NCI-H69 (cell line): ENCODE data around the gene ATP11A.
"Not testable (repeated sequence)": the region's sequence is repeated elsewhere in the genome, so short reads cannot be mapped to it uniquely, and the experiment has no call there.

Source experiments
- DNase-seq: peaks from one replicate; lab custom pipeline; 2025; lab: John Stamatoyannopoulos, UW

The ATP11A gene

DNA sequence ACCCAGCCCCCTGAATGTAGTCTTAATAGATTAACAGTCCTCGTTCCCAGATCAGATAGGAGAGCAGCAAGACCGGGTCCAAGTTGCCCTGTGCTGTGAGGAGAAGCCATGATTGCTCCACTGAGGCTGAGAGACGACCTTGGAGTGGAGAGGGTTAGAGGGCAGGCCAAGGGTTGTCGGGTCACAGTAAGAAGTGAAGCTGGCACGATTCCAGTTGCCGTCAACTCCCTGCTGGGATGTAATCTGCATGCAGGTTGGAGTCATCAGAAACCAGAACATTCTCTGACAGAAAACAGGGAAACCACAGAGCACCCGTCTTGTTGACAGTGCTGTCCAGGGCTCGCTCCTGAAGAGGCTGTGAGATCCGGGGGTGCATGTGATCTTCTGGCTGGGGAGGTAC, 19.0 kb upstream of the ATP11A start:
- DNase-seq: peak; percentile 33

GRCh38 chr13:112671359-112671758, 18.5 kb upstream of the ATP11A start:
- peak; percentile 58 for DNase-seq

GRCh38 chr13:112672651-112673284, 17.1 kb upstream of the ATP11A start:
- no peak for DNase-seq

- peak; percentile 78 for DNase-seq
Observed at GRCh38 chr13:112674412-112675365, 15.1 kb upstream of the ATP11A start.

- peak; percentile 69 for DNase-seq
Observed at GRCh38 chr13:112675366-112675756, 14.5 kb upstream of the ATP11A start.

- not testable (repeated sequence) for DNase-seq
Observed at GRCh38 chr13:112677421-112677962, 12.3 kb upstream of the ATP11A start.

- DNase-seq: no peak
Observed at GRCh38 chr13:112679381-112679780, 10.5 kb upstream of the ATP11A start.

DNA sequence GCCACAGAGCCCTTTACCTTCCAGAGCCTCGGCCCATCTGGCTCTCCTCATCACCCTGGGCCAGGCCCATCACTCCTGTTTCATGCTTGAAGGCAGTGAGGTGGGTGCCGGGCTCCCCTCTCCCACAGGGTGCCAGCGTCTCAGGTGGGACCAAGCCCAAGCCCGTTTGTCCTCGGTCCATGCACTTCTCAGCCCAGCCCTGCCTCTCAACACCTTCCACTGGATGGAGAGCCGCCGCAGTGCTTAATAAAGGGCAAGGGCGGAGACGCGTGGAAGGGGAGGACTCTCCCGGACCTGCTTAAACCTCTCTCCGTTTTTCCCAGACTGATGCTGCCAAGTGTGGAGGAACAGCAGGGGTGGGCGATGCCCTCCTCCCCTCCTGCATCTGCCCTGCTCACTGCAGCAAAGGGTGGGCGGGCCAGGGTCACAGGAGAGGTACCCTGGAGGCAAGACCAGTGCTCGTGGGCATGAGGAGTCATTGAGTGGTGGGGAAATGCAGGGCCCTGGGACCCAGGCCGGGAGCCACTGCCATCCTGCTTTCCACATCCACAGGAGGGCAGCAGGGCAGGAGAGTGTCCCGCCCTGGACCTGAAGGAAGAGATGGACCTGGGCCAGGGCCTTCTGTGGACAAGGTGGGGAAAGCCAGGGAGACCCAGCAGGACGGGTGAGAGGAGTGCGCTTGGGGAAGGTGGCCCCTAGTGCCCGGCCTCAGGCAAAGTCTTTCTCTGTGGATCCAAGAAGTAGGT, 9.7 kb upstream of the ATP11A start:
- DNase-seq: no peak

DNA sequence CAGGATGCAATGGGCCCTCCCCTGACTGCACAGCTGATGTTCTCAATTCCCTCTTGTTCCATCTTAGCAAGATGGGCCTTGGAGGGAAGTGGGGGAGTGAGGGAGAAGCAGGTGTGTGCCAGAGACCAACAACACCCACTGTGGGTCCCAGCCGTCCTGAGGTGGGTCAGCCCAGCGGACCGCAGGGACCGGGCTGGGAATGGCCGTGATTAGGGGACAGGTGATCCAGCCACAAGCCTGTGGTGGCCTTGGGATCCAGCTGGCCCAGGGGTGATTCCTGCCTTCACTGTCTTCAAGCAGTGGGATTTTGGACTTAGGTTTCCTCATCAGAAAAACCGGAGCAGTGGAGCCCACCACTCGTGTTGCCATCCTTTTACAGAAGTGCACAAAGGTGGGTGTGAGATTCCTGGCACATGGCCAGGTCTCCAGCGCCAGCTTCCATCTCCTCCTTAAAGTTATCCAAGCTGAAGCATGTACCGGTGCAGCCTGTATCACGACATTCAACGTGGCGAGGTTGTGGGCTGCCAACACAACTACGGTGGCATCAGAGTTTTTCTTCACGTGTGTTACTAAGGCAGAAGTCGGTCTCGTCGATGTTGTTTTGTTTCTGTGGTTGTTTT, 9.0 kb upstream of the ATP11A start:
- DNase-seq: no peak

DNA sequence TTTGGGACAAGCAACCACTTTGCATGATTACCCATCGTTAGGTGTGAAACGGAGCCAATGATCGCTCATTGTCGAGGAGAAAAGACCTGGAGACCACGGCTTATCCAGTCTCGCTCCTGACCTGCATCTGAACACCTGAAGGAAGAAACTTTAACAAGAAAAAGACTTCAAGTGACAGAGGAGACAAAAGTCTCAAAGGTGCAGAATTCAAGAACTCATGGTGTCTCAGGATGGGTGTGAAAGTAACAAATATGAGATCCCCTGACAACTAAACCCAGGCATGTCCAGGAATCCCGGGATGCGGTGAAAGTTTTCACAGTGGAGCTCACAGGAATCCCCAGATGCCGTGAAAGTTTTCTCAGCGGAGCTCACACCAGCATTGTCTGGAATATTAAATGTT, 6.3 kb upstream of the ATP11A start:
- no peak for DNase-seq

DNA sequence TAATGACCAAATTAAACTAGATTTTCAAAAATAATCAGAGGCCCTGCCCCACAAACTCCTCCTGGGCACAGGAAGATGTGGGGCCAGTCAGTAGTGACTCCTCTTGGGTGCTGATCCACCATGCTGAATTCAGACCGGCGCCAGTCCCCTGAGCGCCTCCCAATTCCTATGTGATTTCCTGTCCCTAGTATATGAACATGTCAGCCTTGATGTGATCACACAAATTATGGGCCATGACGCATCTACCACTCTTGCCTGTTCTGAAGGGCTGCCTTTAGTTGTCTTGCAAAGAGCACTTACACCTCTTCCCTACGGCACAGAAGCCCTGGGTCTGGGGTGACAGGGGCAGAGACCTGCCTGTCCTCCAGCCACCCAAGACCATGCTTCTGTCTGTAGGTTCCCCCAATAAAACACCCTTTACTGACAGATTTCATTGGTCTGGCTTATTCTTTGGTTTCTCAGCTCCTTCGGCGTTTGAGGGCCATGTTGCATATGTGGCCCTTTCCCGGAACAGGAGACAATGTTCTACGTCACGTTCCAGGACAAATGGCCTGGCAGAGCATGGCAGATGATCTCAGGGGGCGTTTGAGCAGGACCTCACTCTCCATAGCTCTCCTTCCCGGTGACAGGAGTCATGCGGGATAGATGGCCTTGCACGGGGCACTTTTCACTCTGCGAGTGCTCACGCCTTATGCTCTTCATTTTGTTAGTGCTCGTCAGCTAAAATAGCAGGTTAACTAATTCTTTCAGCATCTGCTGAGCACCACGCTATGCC, 5.6 kb upstream of the ATP11A start:
- DNase-seq: no peak

- DNase-seq: not testable (repeated sequence)
Observed at GRCh38 chr13:112685189-112685805, 4.5 kb upstream of the ATP11A start.

- DNase-seq: peak; percentile 60
Observed at GRCh38 chr13:112685896-112686295, 3.9 kb upstream of the ATP11A start.

- DNase-seq: no peak
Observed at GRCh38 chr13:112686364-112686763, 3.5 kb upstream of the ATP11A start.

GRCh38 chr13:112686987-112687386, 2.9 kb upstream of the ATP11A start:
- no peak for DNase-seq

DNA sequence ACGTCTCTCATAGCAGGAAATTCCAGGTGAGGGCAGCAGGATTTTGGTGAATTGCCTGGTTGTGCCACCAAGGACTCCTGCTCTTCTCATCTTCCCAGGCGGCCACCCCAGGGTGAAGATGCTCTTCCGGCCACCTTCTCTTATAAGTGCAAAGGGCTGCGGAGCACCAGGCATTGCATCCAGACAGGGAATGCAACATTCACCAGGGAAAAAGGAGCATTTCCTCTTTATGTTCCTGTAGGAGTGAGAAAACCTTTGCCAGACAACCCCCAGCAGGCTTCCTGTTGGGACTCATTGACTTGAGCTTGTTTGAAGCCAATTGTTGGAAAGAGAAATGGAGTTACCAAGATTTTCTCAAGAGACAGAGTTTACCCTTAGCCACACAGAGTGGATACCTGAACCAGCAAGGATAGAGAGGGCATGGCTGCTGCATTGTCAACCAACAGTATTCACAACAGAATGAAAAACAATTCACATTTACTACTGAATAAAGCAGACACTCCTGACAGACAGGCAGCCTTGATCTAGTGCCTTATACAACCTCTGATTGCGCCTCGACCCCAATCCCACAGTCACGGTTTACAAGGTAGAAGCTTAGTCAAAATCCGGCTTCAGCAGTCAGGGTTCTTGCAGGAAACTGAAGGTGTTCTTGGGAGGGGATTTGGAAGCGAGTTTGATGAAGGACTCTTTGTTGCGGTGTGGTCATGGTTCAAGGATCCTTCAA, 1.8 kb upstream of the ATP11A start:
- no peak for DNase-seq

- peak; percentile 66 for DNase-seq
Observed at GRCh38 chr13:112688560-112689302, 1.1 kb upstream of the ATP11A start.

DNA sequence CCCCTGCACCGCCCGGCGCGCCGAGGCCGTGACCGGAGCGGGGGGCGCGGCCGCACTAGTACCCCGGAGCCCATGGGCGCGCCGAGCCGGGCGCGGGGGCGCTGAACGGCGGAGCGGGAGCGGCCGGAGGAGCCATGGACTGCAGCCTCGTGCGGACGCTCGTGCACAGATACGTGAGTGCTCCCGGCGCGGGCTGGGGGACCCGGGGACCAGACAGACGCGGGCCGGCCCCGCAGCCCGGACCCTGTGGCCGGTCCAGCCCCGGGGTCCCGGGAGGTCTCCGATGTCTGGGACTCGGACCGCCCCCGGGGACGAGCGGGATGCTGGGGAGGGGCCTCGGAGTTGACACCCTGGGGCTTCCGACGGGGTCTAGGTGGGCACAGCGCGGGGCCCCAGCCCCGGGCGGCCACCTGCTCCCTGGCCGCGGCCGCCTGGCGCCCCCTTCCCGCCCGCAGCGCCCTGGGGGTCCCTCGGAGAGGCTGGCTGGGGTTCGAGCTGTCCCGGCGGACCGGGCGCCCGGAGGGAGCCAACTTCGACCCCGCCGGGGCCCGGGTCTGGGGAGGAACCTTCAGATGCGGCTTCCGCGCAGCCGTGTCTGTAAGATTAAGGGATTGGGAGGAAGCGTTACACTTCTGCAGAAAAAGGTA, 568 bp downstream of the ATP11A start:
- peak; percentile 88 for DNase-seq

GRCh38 chr13:112692104-112692503, 2.3 kb downstream of the ATP11A start:
- peak; percentile 60 for DNase-seq
